H9 (cell line): Measurements from ENCODE around the gene SKIDA1. TPM values are rescaled to one million over a fixed set of nuclear protein-coding genes. Genes with fewer than 3 reads are reported as not detected.

Source experiments
- DNase-seq: peaks from one replicate; pipeline ENCODE4 v3.0.0-alpha.2; 2017
- H2AFZ ChIP-seq: one replicate; pipeline ENCODE4 v1.6.1; 2013; ENCODE audit warnings: mild to moderate bottlenecking, low read length, control low read depth, moderate library complexity
- H2AK5ac ChIP-seq: 2 replicates; pipeline ENCODE4 v1.6.1; 2013; ENCODE audit warnings: low read length, control low read depth, mixed read lengths; ENCODE audit not compliant: insufficient read length
- H2BK120ac ChIP-seq: one replicate; pipeline ENCODE4 v1.6.1; 2013; ENCODE audit warnings: low read depth, mild to moderate bottlenecking, low read length, control low read depth, inconsistent platforms; ENCODE audit not compliant: poor library complexity, severe bottlenecking
- H2BK12ac ChIP-seq: 2 replicates; pipeline ENCODE4 v1.6.1; 2013; ENCODE audit warnings: low read length, control low read depth, mixed read lengths, low read depth; ENCODE audit not compliant: insufficient read length
- H2BK15ac ChIP-seq: 2 replicates; pipeline ENCODE4 v1.6.1; 2013; ENCODE audit warnings: low read depth, low read length, control low read depth
- H2BK20ac ChIP-seq: one replicate; pipeline ENCODE4 v1.6.1; 2013; ENCODE audit warnings: low read depth, mild to moderate bottlenecking, low read length, control low read depth, inconsistent platforms; ENCODE audit not compliant: poor library complexity, severe bottlenecking
- H2BK5ac ChIP-seq: 2 replicates; pipeline ENCODE4 v1.6.1; 2013; ENCODE audit warnings: low read length, control low read depth, mixed read lengths; ENCODE audit not compliant: insufficient read length
- H3K14ac ChIP-seq: 2 replicates; pipeline ENCODE4 v1.6.1; 2013; ENCODE audit warnings: low read length, control low read depth; ENCODE audit not compliant: insufficient read depth
- H3K18ac ChIP-seq: 2 replicates; pipeline ENCODE4 v1.6.1; 2013; ENCODE audit warnings: low read depth, mild to moderate bottlenecking, mixed read lengths, low read length, control low read depth; ENCODE audit not compliant: insufficient read length
- H3K23ac ChIP-seq: 2 replicates; pipeline ENCODE4 v1.6.1; 2013; ENCODE audit warnings: low read length, control low read depth, mixed read lengths, low read depth; ENCODE audit not compliant: insufficient read length
- H3K23me2 ChIP-seq: 2 replicates; pipeline ENCODE4 v1.6.1; 2013; ENCODE audit warnings: low read depth, mild to moderate bottlenecking, mixed read lengths, low read length, control low read depth; ENCODE audit not compliant: insufficient read length, poor library complexity, severe bottlenecking
- H3K27ac ChIP-seq: 2 replicates; pipeline ENCODE4 v1.5.1; 2013; ENCODE audit warnings: low read length, control low read depth, mixed read lengths, low read depth; ENCODE audit not compliant: insufficient read length
- H3K27me3 ChIP-seq: 2 replicates; pipeline ENCODE4 v1.6.1; 2013; ENCODE audit warnings: low read length, control low read depth, inconsistent platforms; ENCODE audit not compliant: insufficient read depth
- H3K4ac ChIP-seq: 2 replicates; pipeline ENCODE4 v1.6.1; 2013; ENCODE audit warnings: low read depth, mild to moderate bottlenecking, control low read depth, inconsistent platforms, low read length, moderate library complexity
- H3K4me1 ChIP-seq: 2 replicates; pipeline ENCODE4 v1.6.1; 2013; ENCODE audit warnings: low read length, control low read depth, inconsistent platforms; ENCODE audit not compliant: insufficient read depth
- H3K4me2 ChIP-seq: 2 replicates; pipeline ENCODE4 v1.6.1; 2013; ENCODE audit warnings: low read length, control low read depth, mixed read lengths; ENCODE audit not compliant: insufficient read length, insufficient read depth
- H3K56ac ChIP-seq: 2 replicates; pipeline ENCODE4 v1.6.1; 2013; ENCODE audit warnings: low read depth, mild to moderate bottlenecking, mixed read lengths, low read length, control low read depth; ENCODE audit not compliant: insufficient read length
- H3K79me1 ChIP-seq: 2 replicates; pipeline ENCODE4 v1.6.1; 2013; ENCODE audit warnings: low read depth, mild to moderate bottlenecking, moderate library complexity, low read length, control low read depth, inconsistent platforms; ENCODE audit not compliant: insufficient read depth, poor library complexity, severe bottlenecking
- H3K79me2 ChIP-seq: 2 replicates; pipeline ENCODE4 v1.6.1; 2013; ENCODE audit warnings: low read length, control low read depth, inconsistent platforms; ENCODE audit not compliant: insufficient read depth
- H3K9ac ChIP-seq: 2 replicates; pipeline ENCODE4 v1.6.1; 2013; ENCODE audit warnings: low read length, control low read depth, mixed read lengths; ENCODE audit not compliant: insufficient read length; ENCODE audit errors: extremely low read depth
- H3K9me3 ChIP-seq: one replicate; pipeline ENCODE4 v1.6.1; 2013; ENCODE audit warnings: low read depth, low read length, inconsistent platforms; ENCODE audit not compliant: control insufficient read depth
- H3T11ph ChIP-seq: one replicate; pipeline ENCODE4 v1.6.1; 2013; ENCODE audit warnings: mild to moderate bottlenecking, low read length, control low read depth, inconsistent platforms
- H4K20me1 ChIP-seq: one replicate; pipeline ENCODE4 v1.6.1; 2013; ENCODE audit not compliant: control insufficient read depth, insufficient read length, insufficient read depth
- H4K5ac ChIP-seq: 2 replicates; pipeline ENCODE4 v1.6.1; 2013; ENCODE audit warnings: low read depth, mild to moderate bottlenecking, mixed read lengths, low read length, control low read depth; ENCODE audit not compliant: insufficient read length
- H4K8ac ChIP-seq: replicated peaks from 2 replicates; pipeline ENCODE4 v1.6.1; 2013; ENCODE audit warnings: low read length, control low read depth, mixed read lengths, low read depth; ENCODE audit not compliant: insufficient read length
- H4K91ac ChIP-seq: 2 replicates; pipeline ENCODE4 v1.6.1; 2013; ENCODE audit warnings: low read depth, mild to moderate bottlenecking, moderate library complexity, mixed read lengths, low read length, control low read depth; ENCODE audit not compliant: insufficient read length
- H3K27ac Mint-ChIP-seq, 3 experiments: 2 replicates in 2 of 3; 3 replicates in 1 of 3; pipeline ENCODE4 v1.8.0; 2020 to 2021; ENCODE audit warnings: mixed read lengths in 3 of 3, mild to moderate bottlenecking in 1 of 3, moderate library complexity in 1 of 3
- H3K27me3 Mint-ChIP-seq: 2 replicates; pipeline ENCODE4 v1.8.0; 2021; ENCODE audit warnings: low read depth, mild to moderate bottlenecking, moderate library complexity, mixed read lengths
- H3K36me3 Mint-ChIP-seq, 3 experiments: 2 replicates in 2 of 3; 3 replicates in 1 of 3; pipeline ENCODE4 v1.8.0; 2020 to 2021; ENCODE audit warnings: low read depth in 3 of 3, mixed read lengths in 3 of 3; ENCODE audit not compliant: insufficient read depth in 1 of 3
- H3K4me1 Mint-ChIP-seq, 2 experiments: 2 replicates each; pipeline ENCODE4 v1.8.0; 2020; ENCODE audit warnings: mixed read lengths in 2 of 2
- H3K4me3 Mint-ChIP-seq, 2 experiments: 2 replicates in 1 of 2; 3 replicates in 1 of 2; pipeline ENCODE4 v1.8.0; 2020 to 2021; ENCODE audit warnings: mild to moderate bottlenecking in 2 of 2, mixed read lengths in 2 of 2, moderate library complexity in 1 of 2
- H3K9me3 Mint-ChIP-seq, 2 experiments: 2 replicates in 1 of 2; 3 replicates in 1 of 2; pipeline ENCODE4 v1.8.0; 2020; ENCODE audit warnings: mild to moderate bottlenecking in 2 of 2, mixed read lengths in 2 of 2, moderate library complexity in 1 of 2
- WGBS: extraction: QIAGEN DNeasy Blood & Tissue Kit; methylation state at CpG from one replicate; pipeline ENCODE4 v1.1.7; 2013; ENCODE audit warnings: missing lambda C conversion rate, low lambda C conversion rate, mixed read lengths; ENCODE audit not compliant: insufficient read length; ENCODE audit errors: extremely low coverage; 5-methylcytosine and 5-hydroxymethylcytosine counted together
- total RNA-seq: library from RNA; stranded (reverse); gene quantifications from 2 replicates; pipeline ENCODE4 v1.2.1, GENCODE V29; 2021
- TF ChIP-seq, protein P1 (sequence below): fragments of 200-600 bp; sonication (generic); conservative IDR thresholded peaks from 3 replicates; pipeline ENCODE4 v1.8.0; 2021; ENCODE audit warnings: antibody characterized with exemption, mild to moderate bottlenecking

The SKIDA1 gene
- total RNA-seq, 1 experiment from 2014 or later, result 5.9 TPM

GRCh38 chr10:21552638-21553037 is 27.2 kb upstream of the SKIDA1 start:
- H2BK120ac ChIP-seq, result no peak overlapping the region
- H4K8ac ChIP-seq, result no peak overlapping the region
- H3K4me2 ChIP-seq, result no peak overlapping the region
- H2BK15ac ChIP-seq, result no peak overlapping the region
- H3K14ac ChIP-seq, result no peak overlapping the region
- no peaks in the 10 kb centered on the region for H3K27me3 ChIP-seq
- H3K4me1 Mint-ChIP-seq, result peaks cover 5 to 21% of the 10 kb centered on the region in 2 experiments; a peak in 3 of 4 replicates
- no peak overlapping the region for H3K4me3 Mint-ChIP-seq
- H2BK20ac ChIP-seq, result no peak overlapping the region
- H2BK5ac ChIP-seq, result no peak overlapping the region
- no peak for DNase-seq
- no peak overlapping the region for H2AK5ac ChIP-seq
- H3K23me2 ChIP-seq, result no peaks in the 10 kb centered on the region
- H3T11ph ChIP-seq, result no peak overlapping the region
- WGBS, result no CpG with 5 or more reads among the region's 8 CpGs
- no peak overlapping the region for H3K4ac ChIP-seq
- H4K5ac ChIP-seq, result no peak overlapping the region
- no peaks in the 10 kb centered on the region for H4K20me1 ChIP-seq
- peaks cover 10% of the 10 kb centered on the region; the same call in 1 of the 2 replicates for H3K79me2 ChIP-seq
- H3K27ac ChIP-seq, result no peak overlapping the region
- TF ChIP-seq, protein P1, sequence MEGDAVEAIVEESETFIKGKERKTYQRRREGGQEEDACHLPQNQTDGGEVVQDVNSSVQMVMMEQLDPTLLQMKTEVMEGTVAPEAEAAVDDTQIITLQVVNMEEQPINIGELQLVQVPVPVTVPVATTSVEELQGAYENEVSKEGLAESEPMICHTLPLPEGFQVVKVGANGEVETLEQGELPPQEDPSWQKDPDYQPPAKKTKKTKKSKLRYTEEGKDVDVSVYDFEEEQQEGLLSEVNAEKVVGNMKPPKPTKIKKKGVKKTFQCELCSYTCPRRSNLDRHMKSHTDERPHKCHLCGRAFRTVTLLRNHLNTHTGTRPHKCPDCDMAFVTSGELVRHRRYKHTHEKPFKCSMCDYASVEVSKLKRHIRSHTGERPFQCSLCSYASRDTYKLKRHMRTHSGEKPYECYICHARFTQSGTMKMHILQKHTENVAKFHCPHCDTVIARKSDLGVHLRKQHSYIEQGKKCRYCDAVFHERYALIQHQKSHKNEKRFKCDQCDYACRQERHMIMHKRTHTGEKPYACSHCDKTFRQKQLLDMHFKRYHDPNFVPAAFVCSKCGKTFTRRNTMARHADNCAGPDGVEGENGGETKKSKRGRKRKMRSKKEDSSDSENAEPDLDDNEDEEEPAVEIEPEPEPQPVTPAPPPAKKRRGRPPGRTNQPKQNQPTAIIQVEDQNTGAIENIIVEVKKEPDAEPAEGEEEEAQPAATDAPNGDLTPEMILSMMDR, result no peak
- no peaks in the 10 kb centered on the region for H3K4me1 ChIP-seq
- H3K18ac ChIP-seq, result no peak overlapping the region
- no peak overlapping the region for H3K23ac ChIP-seq
- no peak overlapping the region for H3K56ac ChIP-seq
- H2BK12ac ChIP-seq, result no peak overlapping the region
- H3K36me3 Mint-ChIP-seq, result peaks cover 37 to 91% (median 80%) of the 10 kb centered on the region in 3 experiments
- peaks cover 6% of the 10 kb centered on the region for H3K79me1 ChIP-seq
- no peaks in the 10 kb centered on the region for H3K9me3 Mint-ChIP-seq
- no peak overlapping the region for H3K9ac ChIP-seq
- no peaks in the 10 kb centered on the region for H3K9me3 ChIP-seq
- no peak overlapping the region for H2AFZ ChIP-seq
- H4K91ac ChIP-seq, result no peak overlapping the region
- H3K27me3 Mint-ChIP-seq, result no peaks in the 10 kb centered on the region
- peak overlapping the region in 2 of 3 experiments; percentile 29 to 52; a peak in 1 of 7 replicates for H3K27ac Mint-ChIP-seq
